Hematopoietic multipotent progenitor cell (in vitro differentiated cells): ENCODE measurements around the gene ZFR. TPM values are rescaled to one million over a fixed set of nuclear protein-coding genes. Genes with fewer than 3 reads are reported as not detected.
"Not testable (repeated sequence)": the region's sequence is repeated elsewhere in the genome, so short reads cannot be mapped to it uniquely, and the experiment has no call there.

Experiments used
- DNase-seq, 3 donors: peaks; one replicate each; pipeline ENCODE4 v3.0.0-alpha.2; 2011 to 2015; ENCODE audit warnings: low read depth in 2 of 3, low spot score in 2 of 3
- total RNA-seq: library from RNA; depleted of rRNA; stranded (reverse); fragments of >200 nt; gene quantifications from one replicate; pipeline ENCODE4 v1.2.3, GENCODE V29; 2012

ZFR gene
- total RNA-seq, 1 donor = 138 TPM

DNA sequence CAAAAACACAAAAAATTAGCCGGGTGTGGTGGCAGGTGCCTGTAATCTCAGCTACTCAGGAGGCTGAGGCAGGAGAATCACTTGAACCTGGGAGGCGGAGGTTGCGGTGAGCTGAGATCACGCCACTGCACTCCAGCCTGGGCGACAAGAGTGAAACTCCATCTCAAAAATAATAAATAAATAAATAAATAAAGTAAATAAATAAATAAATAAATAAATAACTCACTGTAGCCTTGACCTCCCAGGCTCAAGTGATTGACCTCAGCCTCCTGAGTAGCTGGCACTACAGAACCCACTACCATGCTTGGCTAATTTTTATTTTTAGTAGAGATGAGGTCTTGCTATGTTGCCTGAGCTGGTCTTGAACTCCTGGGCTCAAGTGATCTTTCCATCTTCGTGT lies 77.3 kb downstream of the ZFR start:
- DNase-seq = not testable (repeated sequence)

GRCh38 chr5:32365623-32366022 lies 78.9 kb downstream of the ZFR start:
- no peak for DNase-seq

DNA sequence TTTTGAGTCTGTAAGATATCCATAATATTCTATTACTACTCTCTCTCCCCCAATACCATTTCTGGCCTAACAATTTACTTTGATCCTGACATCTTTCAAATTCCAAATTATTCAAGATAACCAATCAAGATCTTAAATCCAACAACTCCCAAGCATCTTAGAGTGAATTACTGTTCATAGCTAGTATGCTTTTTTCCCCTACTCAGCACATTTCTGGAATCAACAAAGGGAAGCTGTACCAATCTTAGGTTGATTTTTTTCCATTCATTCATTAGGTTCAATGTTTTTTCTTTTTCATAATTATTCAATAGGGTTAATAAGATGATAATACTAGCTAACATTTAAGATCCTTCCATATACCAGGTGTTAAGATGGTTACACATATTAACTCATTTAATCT lies 81.5 kb downstream of the ZFR start:
- no peak for DNase-seq

- DNase-seq = no peak
These were observed 82.0 kb downstream of the ZFR start for GRCh38 chr5:32362527-32362926.

GRCh38 chr5:32360906-32361305 lies 83.6 kb downstream of the ZFR start:
- no peak for DNase-seq

DNA sequence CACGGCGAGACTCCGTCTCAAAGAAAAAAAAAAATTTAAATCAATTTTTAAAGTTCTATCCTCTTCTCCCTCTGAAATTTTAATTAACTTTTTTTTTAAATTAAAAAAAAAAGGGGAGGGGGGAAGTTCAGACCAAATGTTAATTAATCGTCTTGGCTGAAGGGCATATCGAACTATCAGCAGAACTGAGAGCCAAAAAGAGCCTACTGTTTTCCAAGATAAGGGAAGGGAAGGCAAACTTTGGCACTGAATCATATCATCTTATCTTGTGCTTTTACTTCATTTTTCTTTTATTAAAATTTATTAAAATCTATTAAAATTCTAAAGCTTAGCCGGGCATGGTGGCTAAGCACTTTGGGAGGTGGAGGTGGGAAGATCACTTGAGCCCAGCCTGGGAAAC lies 85.9 kb downstream of the ZFR start:
- no peak for DNase-seq

- no peak for DNase-seq
These were observed 86.9 kb downstream of the ZFR start for GRCh38 chr5:32357658-32358057.

DNA sequence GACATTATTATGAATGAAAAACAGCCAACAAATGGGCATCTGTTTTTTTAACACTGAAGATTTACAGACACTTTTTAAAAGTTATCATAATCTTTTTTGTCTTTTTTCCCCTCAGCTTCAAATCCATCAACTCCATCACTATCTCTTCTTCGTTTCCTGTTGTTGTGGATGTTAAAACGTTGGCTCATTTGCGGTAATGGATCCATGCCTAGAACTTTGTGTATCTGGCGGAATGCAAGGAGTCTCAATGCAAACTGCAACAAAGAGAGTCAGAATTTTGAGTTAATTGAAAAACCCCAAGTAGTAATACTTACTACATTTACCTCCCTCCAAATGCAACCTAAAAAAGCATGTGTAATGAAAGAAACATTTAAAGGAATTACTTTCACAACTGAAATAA lies 88.9 kb downstream of the ZFR start:
- no peak for DNase-seq

GRCh38 chr5:32353420-32353819 lies 91.1 kb downstream of the ZFR start:
- DNase-seq = no peak

- no peak for DNase-seq
These were observed 91.9 kb downstream of the ZFR start for GRCh38 chr5:32352685-32353084.

GRCh38 chr5:32346869-32347268 lies 97.7 kb downstream of the ZFR start:
- peak in 1 of 3 donors; percentile 27 for DNase-seq

- no peak for DNase-seq
These were observed 101.4 kb downstream of the ZFR start for GRCh38 chr5:32343058-32343672.

DNA sequence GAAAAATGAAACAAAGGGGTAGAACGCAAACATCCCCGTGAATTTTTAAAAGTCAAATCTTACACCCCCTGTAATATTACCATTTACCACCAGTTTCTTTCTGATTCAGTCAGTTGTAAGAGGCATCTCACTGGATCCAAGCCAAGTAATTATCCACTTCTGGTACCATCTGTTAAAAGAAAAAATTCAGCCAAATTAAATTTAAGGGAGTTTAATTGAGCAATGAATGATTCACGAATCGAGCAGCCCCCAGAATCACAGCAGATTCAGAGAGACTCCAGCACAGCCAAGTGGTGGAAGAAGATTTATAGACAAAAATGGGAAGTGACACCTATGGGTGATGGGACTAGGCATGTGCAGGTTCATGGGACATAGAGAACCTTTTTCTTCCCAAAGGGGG lies 101.9 kb downstream of the ZFR start:
- no peak for DNase-seq

GRCh38 chr5:32339878-32340277 lies 104.7 kb downstream of the ZFR start:
- DNase-seq = no peak

DNA sequence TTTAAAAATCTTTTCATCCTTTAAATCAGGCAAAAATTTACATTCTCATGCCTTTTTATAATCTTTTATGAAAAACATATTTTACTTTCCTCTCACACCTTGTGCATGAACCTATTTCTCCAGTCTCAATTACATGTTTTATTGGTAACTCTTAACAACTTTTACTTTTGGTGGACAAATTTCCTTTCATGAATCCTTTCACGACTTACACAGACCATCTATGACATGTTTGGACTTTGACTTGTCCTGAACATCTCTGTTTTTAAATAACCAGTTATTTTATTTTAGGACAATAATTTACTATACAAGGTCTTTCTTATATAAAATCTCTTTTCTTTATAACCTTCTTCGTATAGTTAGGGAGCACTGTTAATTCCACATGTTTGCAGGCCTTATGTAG lies 105.3 kb downstream of the ZFR start:
- peak in 1 of 3 donors; percentile 33 for DNase-seq

- no peak for DNase-seq
These were observed 111.6 kb downstream of the ZFR start for GRCh38 chr5:32332966-32333365.

GRCh38 chr5:32332361-32332760 lies 112.2 kb downstream of the ZFR start:
- no peak for DNase-seq

DNA sequence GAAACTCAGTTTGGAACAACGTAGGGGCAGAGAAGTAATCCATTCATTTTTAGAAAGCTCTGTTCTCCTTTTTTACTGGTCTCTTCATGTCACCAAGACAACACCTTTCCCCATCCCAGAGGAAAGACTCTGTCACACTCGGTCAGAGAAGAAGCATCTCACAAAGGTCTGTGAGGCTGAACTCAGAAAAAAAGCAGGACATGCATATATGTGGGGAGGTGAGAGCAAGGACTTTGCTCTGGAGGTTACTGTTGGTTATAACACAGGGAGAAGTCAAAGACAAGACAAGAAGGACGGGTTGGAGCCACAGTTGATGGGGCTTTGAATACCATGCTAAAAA lies 112.6 kb downstream of the ZFR start:
- DNase-seq = no peak

- no peak for DNase-seq
These were observed 113.2 kb downstream of the ZFR start for GRCh38 chr5:32331217-32331934.

DNA sequence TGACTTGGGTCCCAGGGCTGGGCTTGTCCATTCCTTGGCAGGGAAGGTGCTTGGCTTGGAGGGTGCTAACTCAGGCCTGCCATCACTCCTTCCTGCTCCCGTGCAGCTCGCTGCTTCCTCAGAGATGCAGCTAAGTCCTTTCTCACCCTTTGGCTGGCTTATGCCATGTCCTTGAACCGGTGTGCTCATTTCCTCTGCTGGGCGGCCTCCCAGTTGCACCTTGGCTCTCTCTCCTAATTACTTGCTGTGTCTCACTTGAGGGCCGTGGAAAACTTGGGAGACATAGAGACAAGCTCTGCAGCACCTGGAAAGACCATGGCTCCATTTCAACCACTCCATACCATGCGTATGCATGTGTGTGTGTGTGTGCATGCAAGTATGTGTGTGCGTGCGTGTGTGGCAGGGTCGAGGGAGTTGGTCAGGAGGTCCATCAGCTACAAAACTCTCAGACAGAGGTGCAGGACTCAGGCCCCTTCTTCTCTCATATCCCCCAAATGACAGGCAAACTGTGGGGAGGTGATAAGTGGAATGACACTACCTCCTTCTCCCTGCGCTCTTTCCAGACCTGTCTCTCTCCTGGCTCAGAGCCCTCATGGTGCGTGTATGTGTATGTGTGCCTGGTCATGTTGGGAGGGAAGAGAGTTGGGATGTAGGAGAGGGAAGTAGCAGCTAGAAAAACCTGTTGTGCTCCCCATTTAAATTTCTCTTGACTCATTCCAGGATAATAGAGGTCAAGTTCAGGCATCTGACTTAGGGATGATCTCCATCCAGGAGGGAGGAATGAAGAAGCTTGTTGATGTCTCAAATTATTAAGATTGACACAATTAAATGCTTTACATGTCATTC lies 114.2 kb downstream of the ZFR start:
- DNase-seq = no peak

DNA sequence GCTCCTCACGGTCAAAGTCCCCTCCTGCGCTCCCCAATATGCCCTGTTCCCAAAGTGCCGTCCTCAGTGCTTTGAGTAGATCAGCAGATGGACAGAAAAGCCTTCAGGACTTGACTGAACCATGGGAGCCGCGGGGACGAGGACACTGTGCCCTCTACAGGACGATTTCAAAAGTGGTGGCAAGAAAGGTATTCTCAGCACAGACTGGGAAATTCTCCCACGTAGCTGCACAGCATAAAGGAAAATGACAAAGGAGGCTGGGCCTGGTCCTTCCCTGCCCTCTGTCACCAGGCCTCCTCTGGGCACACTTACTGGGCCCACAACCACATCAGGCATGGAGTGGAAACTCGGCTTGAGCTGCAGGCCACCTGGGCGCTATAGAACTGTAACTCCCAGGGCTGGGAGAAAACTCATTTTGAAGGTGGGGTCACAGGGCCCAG lies 115.1 kb downstream of the ZFR start:
- DNase-seq = peak; percentile 18 to 66 (median 51)
